ENCODE results near the gene GRM4.

- TF ChIP-seq CTCF (conservative IDR thresholded peaks at IDR 0.05; ENCODE audit: low read depth, low read length) (peak; percentile 27; the same call in 1 of the 2 replicates), EZH2 (IDR thresholded peaks at IDR 0.05; ENCODE audit: low read length, unreplicated experiment) (no peak), EZH2phosphoT487 (IDR thresholded peaks at IDR 0.05; ENCODE audit: borderline replicate concordance, low read length) (no peak)
Measured at GRCh38 chr6:34151321-34152041, 5.6 kb upstream of the GRM4 start.
